ENCODE results near the gene MEGF9.

GRCh38 chr9:120645760-120646159 is 68.5 kb downstream of the MEGF9 start:
- TF ChIP-seq CTCF (IDR thresholded peaks at IDR 0.05) (no peak), EZH2 (IDR thresholded peaks at IDR 0.05; ENCODE audit: borderline replicate concordance, insufficient read depth, low read depth, low read length, poor library complexity, severe bottlenecking) (no peak)
